Prostate gland (tissue), 2 donors: ENCODE data around the gene FCHSD2.

ENCODE experiments used
- POLR2A ChIP-seq: fragments of 450-650 bp; IDR thresholded peaks from one replicate; pipeline ENCODE4 v1.6.1; 2016; ENCODE audit warnings: antibody characterized with exemption, mild to moderate bottlenecking
- POLR2AphosphoS5 ChIP-seq: sonication (generic); formaldehyde crosslinking; IDR thresholded peaks from one replicate; pipeline ENCODE4 v1.6.1; 2017; ENCODE audit warnings: antibody characterized with exemption
- TF ChIP-seq, protein P1 (sequence below), 4 experiments: fragments of 200-600 bp in 2 of 4; fragments of 450-650 bp in 2 of 4; sonication (generic) in 2 of 4; IDR thresholded peaks; 1 replicate in 3 of 4; 2 replicates in 1 of 4; pipeline ENCODE4 v1.5.1; 2016 to 2019; ENCODE audit warnings: antibody characterized with exemption in 4 of 4, mild to moderate bottlenecking in 2 of 4, moderate library complexity in 2 of 4

DNA sequence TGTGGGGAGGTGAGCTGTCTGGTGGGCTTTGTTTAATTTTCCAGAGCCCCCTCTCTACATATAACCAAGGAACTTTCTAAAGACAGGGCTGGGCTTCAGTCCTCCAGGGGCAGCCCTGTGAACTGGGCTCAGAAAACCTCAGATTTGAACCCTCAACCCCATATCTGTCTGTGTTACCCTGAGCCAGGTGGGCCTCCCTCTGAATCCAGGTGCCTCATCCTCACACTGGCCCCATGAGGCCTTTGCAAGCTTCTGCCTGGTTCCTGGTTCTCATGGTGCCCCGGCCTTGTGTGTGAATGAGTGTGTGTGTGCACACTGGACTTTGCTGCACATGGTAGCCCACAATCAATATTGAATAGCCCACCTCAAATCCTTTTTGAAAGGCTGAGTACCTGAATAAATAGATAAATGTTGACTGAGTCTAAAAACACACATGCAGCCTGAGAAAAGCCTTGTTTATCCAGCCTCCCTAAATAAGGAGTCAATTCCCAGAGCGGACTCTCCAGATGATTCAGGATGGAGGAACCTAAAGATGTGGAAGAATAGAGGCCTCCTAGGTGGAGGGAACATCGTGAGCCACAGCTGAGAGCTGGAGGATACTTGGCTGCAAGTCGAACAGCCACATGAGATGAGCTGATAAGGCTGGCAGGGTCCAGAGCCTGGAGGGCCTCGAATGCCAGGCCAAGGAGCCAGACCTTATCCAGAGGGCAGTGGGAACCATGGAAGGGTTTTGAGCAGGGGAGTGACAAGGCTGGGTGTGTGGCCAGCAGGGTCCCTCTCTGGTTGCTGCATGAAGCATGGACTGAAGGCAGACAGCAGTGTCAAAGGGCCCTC lies 47.8 kb upstream of the FCHSD2 start:
- no peak for TF ChIP-seq POLR2A
- TF ChIP-seq POLR2AphosphoS5, result no peak
- TF ChIP-seq, protein P1, sequence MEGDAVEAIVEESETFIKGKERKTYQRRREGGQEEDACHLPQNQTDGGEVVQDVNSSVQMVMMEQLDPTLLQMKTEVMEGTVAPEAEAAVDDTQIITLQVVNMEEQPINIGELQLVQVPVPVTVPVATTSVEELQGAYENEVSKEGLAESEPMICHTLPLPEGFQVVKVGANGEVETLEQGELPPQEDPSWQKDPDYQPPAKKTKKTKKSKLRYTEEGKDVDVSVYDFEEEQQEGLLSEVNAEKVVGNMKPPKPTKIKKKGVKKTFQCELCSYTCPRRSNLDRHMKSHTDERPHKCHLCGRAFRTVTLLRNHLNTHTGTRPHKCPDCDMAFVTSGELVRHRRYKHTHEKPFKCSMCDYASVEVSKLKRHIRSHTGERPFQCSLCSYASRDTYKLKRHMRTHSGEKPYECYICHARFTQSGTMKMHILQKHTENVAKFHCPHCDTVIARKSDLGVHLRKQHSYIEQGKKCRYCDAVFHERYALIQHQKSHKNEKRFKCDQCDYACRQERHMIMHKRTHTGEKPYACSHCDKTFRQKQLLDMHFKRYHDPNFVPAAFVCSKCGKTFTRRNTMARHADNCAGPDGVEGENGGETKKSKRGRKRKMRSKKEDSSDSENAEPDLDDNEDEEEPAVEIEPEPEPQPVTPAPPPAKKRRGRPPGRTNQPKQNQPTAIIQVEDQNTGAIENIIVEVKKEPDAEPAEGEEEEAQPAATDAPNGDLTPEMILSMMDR (IDR thresholded peaks at IDR 0.05), result no peak
